Motor neuron (in vitro differentiated cells): ENCODE data around the gene TTLL3. TPM values are rescaled to one million over a fixed set of nuclear protein-coding genes. Genes with fewer than 3 reads are reported as not detected.
"Not testable (repeated sequence)": the region's sequence is repeated elsewhere in the genome, so short reads cannot be mapped to it uniquely, and the experiment has no call there.

Experiments used
- ATAC-seq, 8 experiments: fragments of 200-7000 bp; cut with Tn5 transposase; replicated peaks in 6 of 8; 2 replicates each; pipeline ENCODE4 v1.8.0; 2021; ENCODE audit warnings: mild to moderate bottlenecking in 8 of 8, moderate library complexity in 8 of 8
- H3K27ac ChIP-seq, 2 donors: fragments of 250-450 bp; sonication (Bioruptor Pico); 2 replicates each; pipeline ENCODE4 v1.9.0; 2021; ENCODE audit warnings: antibody characterized with exemption in 2 of 2, mild to moderate bottlenecking in 2 of 2, moderate library complexity in 1 of 2
- H3K4me1 ChIP-seq, 2 donors: fragments of 250-450 bp; sonication (Bioruptor Pico); replicated peaks in 1 of 2; 2 replicates each; pipeline ENCODE4 v1.6.1; 2021; ENCODE audit warnings: antibody characterized with exemption in 2 of 2, mild to moderate bottlenecking in 2 of 2, moderate library complexity in 1 of 2
- H3K4me3 ChIP-seq, 5 donors: fragments of 250-450 bp; sonication (Bioruptor Pico); 2 replicates each; pipeline ENCODE4 v1.9.0; 2021; ENCODE audit warnings: antibody characterized with exemption in 5 of 5, mild to moderate bottlenecking in 5 of 5, moderate library complexity in 4 of 5
- WGBS, 10 experiments: fragments of 450-650 bp; shearing (Covaris generic); methylation state at CpG; one replicate each; pipeline ENCODE4 v1.0.0; 2022; 5-methylcytosine and 5-hydroxymethylcytosine counted together
- in situ Hi-C, 9 experiments: fragments of 400-800 bp; cut with MboI; loops; one replicate each; pipeline ENCODE4 v1.15.0; 2021; ENCODE audit warnings: low sequenced_read_pairs in 9 of 9, low pct_unique_long_range_greater_than_20kb in 2 of 9; ENCODE audit not compliant: unreplicated experiment in 9 of 9
- total RNA-seq, 8 experiments: library from RNA; unstranded; fragments of 300-600 nt; gene quantifications; 2 replicates each; pipeline versions ENCODE4 v1.2.3 to v1.2.4, GENCODE V29; 2022

Gene TTLL3
- total RNA-seq: 10 to 100 TPM in 6 of 8 experiments, 1 to 10 TPM in 2; 8.4 to 41.3 (median 14.0) TPM

GRCh38 chr3:9809615-9810432 is at the start of gene TTLL3:
TTLL3 (plus strand) TSS chr3:9810262; CDS start chr3:9810662, 400 bp downstream.
- peak; percentile 67 to 89 (median 84) for ATAC-seq
- WGBS, 10 experiments: 10 to 71% (median 27%) methylated on average over 1 to 10 of the region's 76 CpGs; no CpG with 5 or more reads in 2 of the 10 experiments
- H3K27ac ChIP-seq: peak within 1 kb of the TSS; percentile 42 to 45
- in situ Hi-C loops: no loop called here
- H3K4me1 ChIP-seq: peaks cover 13 to 17% of the 10 kb centered on the region in 2 donors
- peak within 1 kb of the TSS; percentile 27 to 42 (median 29) for H3K4me3 ChIP-seq

GRCh38 chr3:9760779-9761505 is 49.1 kb upstream of the TTLL3 start:
- ATAC-seq: no peak
- 86 to 100% (median 99%) methylated on average over 1 to 9 of the region's 10 CpGs for WGBS, 10 experiments
- in situ Hi-C loops: no loop called here
- Histone ChIP-seq H3K27ac (no peak overlapping the region), H3K4me1 (peaks cover 0 to 1% of the 10 kb centered on the region in 2 donors), H3K4me3 (no peak overlapping the region)

- H3K4me1 ChIP-seq: peaks cover 0 to 3% of the 10 kb centered on the region in 2 donors
- ATAC-seq: no peak
- in situ Hi-C loops: no loop called here
- 60 to 100% (median 94%) methylated on average over 1 to 5 of the region's 5 CpGs; no CpG with 5 or more reads in 4 of the 10 experiments for WGBS, 10 experiments
- H3K4me3 ChIP-seq: no peak overlapping the region
- H3K27ac ChIP-seq: no peak overlapping the region
Measured at GRCh38 chr3:9761919-9762318, 48.1 kb upstream of the TTLL3 start.

- 100% methylated on average over 1 to 2 of the region's 8 CpGs; no CpG with 5 or more reads in 8 of the 10 experiments for WGBS, 10 experiments
- Histone ChIP-seq H3K27ac (no peak overlapping the region), H3K4me3 (no peak overlapping the region), H3K4me1 (peaks cover under 1 to 3% of the 10 kb centered on the region in 2 donors)
- in situ Hi-C loops: no loop called here
- ATAC-seq: no peak
Measured at GRCh38 chr3:9762871-9763270, 47.2 kb upstream of the TTLL3 start.

GRCh38 chr3:9765865-9766264 is 44.2 kb upstream of the TTLL3 start:
- WGBS, 10 experiments: 50 to 100% (median 87%) methylated on average over 1 to 3 of the region's 4 CpGs; no CpG with 5 or more reads in 4 of the 10 experiments
- peaks cover 10 to 12% of the 10 kb centered on the region in 2 donors for H3K4me1 ChIP-seq
- in situ Hi-C loops: no loop called here
- peak in 5 of 8 experiments; percentile 24 to 65 (median 35) for ATAC-seq
- no peak overlapping the region for H3K27ac ChIP-seq
- no peak overlapping the region for H3K4me3 ChIP-seq

GRCh38 chr3:9767418-9767817 is 42.6 kb upstream of the TTLL3 start:
- Histone ChIP-seq H3K4me3 (no peak overlapping the region), H3K4me1 (peaks cover 10 to 12% of the 10 kb centered on the region in 2 donors), H3K27ac (no peak overlapping the region)
- ATAC-seq: peak in 2 of 8 experiments; percentile 21 to 30
- in situ Hi-C loops: no loop called here
- WGBS, 10 experiments: 45 to 88% (median 77%) methylated on average over 1 to 6 of the region's 7 CpGs; no CpG with 5 or more reads in 4 of the 10 experiments

GRCh38 chr3:9768141-9768775 is 41.8 kb upstream of the TTLL3 start:
- in situ Hi-C loops: no loop called here
- H3K4me1 ChIP-seq: peaks cover 10 to 12% of the 10 kb centered on the region in 2 donors
- H3K4me3 ChIP-seq: no peak overlapping the region
- ATAC-seq: peak in 1 of 8 experiments; percentile 4
- WGBS, 10 experiments: 60 to 100% methylated on average over 1 of the region's 6 CpGs; no CpG with 5 or more reads in 8 of the 10 experiments
- H3K27ac ChIP-seq: no peak overlapping the region

- ATAC-seq: peak in 3 of 8 experiments; percentile 1 to 3 (median 2)
- in situ Hi-C loops: no loop called here
- peak overlapping the region in 4 of 5 donors; percentile 27 to 43 (median 31) for H3K4me3 ChIP-seq
Measured at GRCh38 chr3:9769012-9769411, 41.0 kb upstream of the TTLL3 start.

GRCh38 chr3:9769426-9770275 is 40.4 kb upstream of the TTLL3 start, which contains the start of gene CAMK1:
CAMK1 (minus strand) TSS chr3:9769947; CDS start chr3:9767749, 2,198 bp downstream.
- peak; percentile 90 to 97 (median 93) for ATAC-seq
- H3K27ac ChIP-seq: no peak within 1 kb of the TSS
- peaks cover 10 to 12% of the 10 kb centered on the region in 2 donors for H3K4me1 ChIP-seq
- H3K4me3 ChIP-seq: peak within 1 kb of the TSS; percentile 27 to 43 (median 33)
- in situ Hi-C loops: no loop called here
- 0 to 80% (median 16%) methylated on average over 2 to 15 of the region's 49 CpGs; no CpG with 5 or more reads in 5 of the 10 experiments for WGBS, 10 experiments

More at GRCh38 chr3:9769012-9769411, 41.0 kb upstream of the TTLL3 start:
- Histone ChIP-seq H3K27ac (no peak overlapping the region), H3K4me1 (peaks cover 10 to 12% of the 10 kb centered on the region in 2 donors)
- 20 to 100% (median 88%) methylated on average over 1 to 3 of the region's 5 CpGs; no CpG with 5 or more reads in 2 of the 10 experiments for WGBS, 10 experiments

GRCh38 chr3:9770276-9770812 is 39.7 kb upstream of the TTLL3 start:
- Histone ChIP-seq H3K4me3 (peak overlapping the region; percentile 27 to 43 (median 33)), H3K4me1 (peaks cover 10 to 12% of the 10 kb centered on the region in 2 donors), H3K27ac (no peak overlapping the region)
- WGBS, 10 experiments: 0 to 100% (median 68%) methylated on average over 1 to 3 of the region's 15 CpGs; no CpG with 5 or more reads in 4 of the 10 experiments
- in situ Hi-C loops: no loop called here
- no peak for ATAC-seq

- peaks cover 8 to 12% of the 10 kb centered on the region in 2 donors for H3K4me1 ChIP-seq
- ATAC-seq, H3K4me3 ChIP-seq, H3K27ac ChIP-seq, in situ Hi-C loops: not testable (repeated sequence)
- 86 to 100% (median 94%) methylated on average over 1 to 2 of the region's 2 CpGs; no CpG with 5 or more reads in 2 of the 10 experiments for WGBS, 10 experiments
Measured at GRCh38 chr3:9771007-9771406, 39.1 kb upstream of the TTLL3 start.
